ENCODE results near the gene LATS1.

The LATS1 gene

DNA sequence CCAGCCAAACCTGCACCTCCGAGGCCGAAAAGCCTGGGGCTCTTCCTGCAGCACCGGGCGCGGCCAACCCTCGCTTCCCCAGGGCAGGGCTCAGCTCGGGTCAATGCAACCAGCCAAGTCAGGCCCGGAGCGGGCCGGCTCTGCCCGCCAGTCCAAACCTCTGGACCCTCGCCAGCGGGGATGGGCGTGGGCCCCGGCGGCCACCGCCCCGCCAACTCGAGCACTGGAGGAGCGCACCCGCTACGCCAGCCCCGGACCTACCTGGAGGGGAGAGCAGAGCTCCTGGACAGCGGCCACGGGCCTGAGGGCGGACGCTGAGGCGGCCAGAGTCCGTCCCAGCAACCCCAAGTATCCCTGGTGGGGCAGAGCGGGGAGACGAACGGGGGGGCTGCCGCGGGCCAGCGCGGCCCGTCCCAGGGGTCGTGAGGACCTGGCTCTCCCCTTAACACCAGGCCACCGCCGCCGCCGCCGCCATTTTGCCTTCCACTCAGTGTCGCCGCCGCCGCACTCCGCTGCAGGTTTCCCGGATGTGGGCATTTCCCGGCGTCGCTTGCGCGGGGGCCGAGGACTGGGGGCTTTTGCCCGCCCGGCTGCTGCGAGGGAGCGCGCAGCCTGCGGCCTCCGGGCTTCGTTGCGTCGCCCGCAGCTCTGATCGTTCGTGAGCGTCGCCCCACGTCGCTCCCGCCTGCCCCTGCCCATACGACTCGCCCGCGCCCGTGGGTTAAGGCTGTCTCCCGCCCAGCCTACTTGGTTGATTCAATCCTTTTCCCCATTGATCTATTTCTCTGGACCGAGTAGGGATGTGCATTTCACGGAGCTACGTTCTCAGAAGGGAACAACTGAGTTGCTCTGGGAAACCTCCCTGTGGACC is at the start of gene LATS1:
Gene LATS1 (minus strand): TSS at position 514 of the 871 bp plus-strand sequence. CDS start 15,975 bp downstream, outside the sequence.
- TF ChIP-seq, protein P1, sequence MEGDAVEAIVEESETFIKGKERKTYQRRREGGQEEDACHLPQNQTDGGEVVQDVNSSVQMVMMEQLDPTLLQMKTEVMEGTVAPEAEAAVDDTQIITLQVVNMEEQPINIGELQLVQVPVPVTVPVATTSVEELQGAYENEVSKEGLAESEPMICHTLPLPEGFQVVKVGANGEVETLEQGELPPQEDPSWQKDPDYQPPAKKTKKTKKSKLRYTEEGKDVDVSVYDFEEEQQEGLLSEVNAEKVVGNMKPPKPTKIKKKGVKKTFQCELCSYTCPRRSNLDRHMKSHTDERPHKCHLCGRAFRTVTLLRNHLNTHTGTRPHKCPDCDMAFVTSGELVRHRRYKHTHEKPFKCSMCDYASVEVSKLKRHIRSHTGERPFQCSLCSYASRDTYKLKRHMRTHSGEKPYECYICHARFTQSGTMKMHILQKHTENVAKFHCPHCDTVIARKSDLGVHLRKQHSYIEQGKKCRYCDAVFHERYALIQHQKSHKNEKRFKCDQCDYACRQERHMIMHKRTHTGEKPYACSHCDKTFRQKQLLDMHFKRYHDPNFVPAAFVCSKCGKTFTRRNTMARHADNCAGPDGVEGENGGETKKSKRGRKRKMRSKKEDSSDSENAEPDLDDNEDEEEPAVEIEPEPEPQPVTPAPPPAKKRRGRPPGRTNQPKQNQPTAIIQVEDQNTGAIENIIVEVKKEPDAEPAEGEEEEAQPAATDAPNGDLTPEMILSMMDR (IDR thresholded peaks at IDR 0.05; ENCODE audit: unreplicated experiment in 3 of 3), result no peak

DNA sequence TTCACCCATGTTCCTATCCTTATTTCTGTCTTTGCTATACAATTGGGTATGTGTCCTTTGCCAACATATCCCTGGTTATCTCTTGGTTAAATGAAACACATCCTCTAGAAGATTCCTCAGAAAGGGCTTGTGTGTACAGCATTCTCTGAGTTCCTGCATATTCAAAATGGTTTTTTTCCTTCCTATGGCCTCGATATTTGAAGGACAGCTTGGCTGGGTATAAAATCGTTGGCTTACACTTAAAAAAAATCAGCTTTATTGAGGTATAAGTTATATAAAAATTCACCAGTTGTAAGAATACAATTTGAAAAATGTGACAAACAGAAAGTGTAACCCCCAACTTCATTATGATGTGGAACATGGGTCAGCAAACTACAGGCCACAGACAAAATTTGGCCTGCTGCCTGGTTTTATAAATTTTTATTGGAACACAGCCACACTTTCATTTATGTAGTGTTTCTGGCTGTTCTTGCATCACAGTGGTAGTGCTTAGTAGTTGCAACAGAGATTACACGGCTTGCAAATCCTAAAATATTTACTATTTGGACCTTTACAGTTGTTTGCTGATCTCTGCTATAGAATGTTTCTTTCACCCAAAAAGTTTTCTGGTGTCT is 48.4 kb upstream of the LATS1 start:
- Mint-ChIP-seq H3K9me3 (peaks cover 11% of the 10 kb centered on the region), H3K4me1 (no peaks in the 10 kb centered on the region), H3K27ac (no peak overlapping the region), H3K36me3 (ENCODE audit: low read depth) (peaks cover 56% of the 10 kb centered on the region), H3K4me3 (no peak overlapping the region), H3K27me3 (ENCODE audit: low read depth) (no peaks in the 10 kb centered on the region)
- TF ChIP-seq, protein P1 (IDR thresholded peaks at IDR 0.05; ENCODE audit: unreplicated experiment in 3 of 3), result no peak

More for the DNA sequence above, at the start of gene LATS1:
- no peaks in the 10 kb centered on the region for H3K9me3 Mint-ChIP-seq
- H3K36me3 Mint-ChIP-seq (ENCODE audit: low read depth), result peaks cover 12% of the 10 kb centered on the region
- H3K4me3 Mint-ChIP-seq, result peak within 1 kb of the TSS; percentile 86 to 91 (median 90)
- no peaks in the 10 kb centered on the region for H3K27me3 Mint-ChIP-seq (ENCODE audit: low read depth)
- H3K27ac Mint-ChIP-seq, result peak within 1 kb of the TSS; percentile 96 to 98 (median 96)
- peaks cover 22% of the 10 kb centered on the region for H3K4me1 Mint-ChIP-seq

DNA sequence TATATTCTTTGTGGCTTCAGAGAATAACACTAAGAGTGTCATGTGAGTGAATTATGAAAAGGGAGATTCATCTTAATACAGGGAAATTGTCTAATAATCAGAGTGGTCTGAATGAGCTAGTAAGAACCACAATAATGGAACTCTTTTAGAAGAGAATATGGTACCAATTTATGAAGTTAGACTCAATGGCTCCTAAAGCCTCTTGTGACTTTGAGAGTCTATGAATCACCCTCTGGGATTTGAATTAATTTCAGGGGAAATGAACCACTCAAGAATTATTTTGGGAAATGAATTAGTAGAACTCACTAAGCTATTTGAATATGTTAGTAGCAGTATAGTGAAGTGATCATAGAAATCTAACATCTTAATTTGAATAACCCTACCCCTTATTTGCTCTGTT is 46.0 kb upstream of the LATS1 start:
- H3K4me1 Mint-ChIP-seq, result no peaks in the 10 kb centered on the region
- H3K36me3 Mint-ChIP-seq (ENCODE audit: low read depth), result peaks cover 48% of the 10 kb centered on the region
- H3K27me3 Mint-ChIP-seq (ENCODE audit: low read depth), result no peaks in the 10 kb centered on the region
- H3K9me3 Mint-ChIP-seq, result peaks cover 11% of the 10 kb centered on the region
- H3K4me3 Mint-ChIP-seq, result no peak overlapping the region
- H3K27ac Mint-ChIP-seq, result no peak overlapping the region
- TF ChIP-seq, protein P1 (IDR thresholded peaks at IDR 0.05; ENCODE audit: unreplicated experiment in 3 of 3), result no peak

DNA sequence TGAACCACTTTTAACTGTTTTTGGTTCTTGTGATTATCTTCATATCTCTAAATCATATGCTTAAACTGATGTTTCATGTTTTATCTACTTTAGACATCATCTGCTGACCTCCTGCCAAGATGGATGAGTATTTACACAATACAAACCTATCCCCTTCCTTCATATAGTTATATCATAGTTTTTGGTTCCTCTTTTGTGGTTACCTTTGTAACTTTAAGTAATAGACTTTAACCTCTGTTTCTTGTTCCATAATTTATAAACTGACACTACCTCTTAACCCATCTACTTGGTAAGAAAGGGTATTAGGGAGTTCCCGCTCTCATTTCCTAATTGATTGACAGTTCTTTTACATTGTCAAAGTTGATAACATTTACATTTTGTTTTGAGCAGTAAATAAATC is 43.5 kb upstream of the LATS1 start:
- no peak overlapping the region for H3K4me3 Mint-ChIP-seq
- no peaks in the 10 kb centered on the region for H3K4me1 Mint-ChIP-seq
- peaks cover 32% of the 10 kb centered on the region for H3K36me3 Mint-ChIP-seq (ENCODE audit: low read depth)
- TF ChIP-seq, protein P1 (IDR thresholded peaks at IDR 0.05; ENCODE audit: unreplicated experiment in 3 of 3), result no peak
- peaks cover 7% of the 10 kb centered on the region for H3K9me3 Mint-ChIP-seq
- H3K27ac Mint-ChIP-seq, result no peak overlapping the region
- no peaks in the 10 kb centered on the region for H3K27me3 Mint-ChIP-seq (ENCODE audit: low read depth)

DNA sequence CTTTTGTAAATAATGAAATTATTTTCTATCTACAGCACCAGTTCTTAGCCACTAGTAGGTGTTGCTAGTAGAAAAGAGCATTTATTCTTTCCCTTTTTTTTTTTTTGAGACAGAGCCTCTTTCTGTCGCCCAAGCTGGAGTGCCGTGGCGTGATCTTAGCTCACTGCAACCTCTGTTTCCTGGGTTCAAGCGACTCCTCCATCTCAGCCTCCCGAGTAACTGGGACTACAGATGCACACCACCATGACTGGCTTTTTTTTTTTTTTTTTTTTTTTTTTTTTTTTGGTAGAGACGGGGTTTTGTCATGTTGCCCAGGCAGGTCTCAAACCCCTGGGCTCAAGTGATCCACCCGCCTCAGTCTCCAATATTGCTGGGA is 38.3 kb upstream of the LATS1 start:
- Mint-ChIP-seq H3K4me1 (no peaks in the 10 kb centered on the region), H3K9me3 (no peaks in the 10 kb centered on the region), H3K36me3 (ENCODE audit: low read depth) (peaks cover 7% of the 10 kb centered on the region), H3K4me3 (no peak overlapping the region), H3K27me3 (ENCODE audit: low read depth) (no peaks in the 10 kb centered on the region), H3K27ac (no peak overlapping the region)
- TF ChIP-seq, protein P1 (IDR thresholded peaks at IDR 0.05; ENCODE audit: unreplicated experiment in 3 of 3), result no peak
